GM19193 (cell line): ENCODE data around the gene DAGLB.

Source experiments
- POLR2A ChIP-seq: IDR thresholded peaks from 4 replicates; pipeline ENCODE4 v1.6.1; 2011; ENCODE audit not compliant: insufficient read depth, insufficient read length; ENCODE audit errors: extremely low read depth

The DAGLB gene

DNA sequence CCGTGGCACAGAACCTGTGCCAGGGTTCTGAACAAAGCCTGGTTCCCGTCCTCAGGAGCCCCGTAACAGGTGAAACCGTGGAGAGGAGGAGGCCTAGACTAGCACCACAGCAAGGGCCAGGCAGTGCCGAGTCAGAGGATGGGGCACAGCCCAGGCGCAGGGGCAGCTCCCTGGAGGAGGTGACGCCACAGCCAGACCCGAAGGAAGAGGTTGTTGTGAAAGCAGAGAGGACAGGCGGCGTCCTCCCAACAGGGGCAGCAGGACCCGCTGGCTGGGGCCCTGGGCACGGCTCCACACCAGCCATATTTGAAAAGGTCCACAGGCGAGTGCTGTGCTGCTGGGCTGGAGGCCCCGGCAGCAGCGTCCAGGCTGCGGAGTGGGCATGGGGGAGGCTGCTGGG lies 25.7 kb downstream of the DAGLB start:
- TF ChIP-seq POLR2A: no peak

DNA sequence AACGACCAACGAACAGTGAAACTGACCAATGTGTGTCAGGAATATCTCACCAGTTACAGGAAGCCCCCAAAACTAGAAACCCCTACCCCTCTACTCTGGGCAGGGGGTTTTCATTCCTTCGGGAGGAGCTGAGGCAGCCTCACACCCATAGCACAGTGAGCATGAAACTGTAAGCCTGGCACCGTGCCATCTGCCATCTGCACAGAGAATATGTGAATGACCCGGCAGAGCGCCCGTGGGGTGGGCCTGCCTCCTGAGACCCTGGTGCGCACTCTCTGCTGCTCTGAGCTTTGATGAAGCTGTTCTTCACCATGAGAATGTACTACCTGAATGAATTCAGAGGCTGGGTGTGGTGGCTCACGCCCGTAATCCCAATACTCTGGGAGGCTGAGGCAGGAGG lies 27.1 kb downstream of the DAGLB start:
- TF ChIP-seq POLR2A: no peak

DNA sequence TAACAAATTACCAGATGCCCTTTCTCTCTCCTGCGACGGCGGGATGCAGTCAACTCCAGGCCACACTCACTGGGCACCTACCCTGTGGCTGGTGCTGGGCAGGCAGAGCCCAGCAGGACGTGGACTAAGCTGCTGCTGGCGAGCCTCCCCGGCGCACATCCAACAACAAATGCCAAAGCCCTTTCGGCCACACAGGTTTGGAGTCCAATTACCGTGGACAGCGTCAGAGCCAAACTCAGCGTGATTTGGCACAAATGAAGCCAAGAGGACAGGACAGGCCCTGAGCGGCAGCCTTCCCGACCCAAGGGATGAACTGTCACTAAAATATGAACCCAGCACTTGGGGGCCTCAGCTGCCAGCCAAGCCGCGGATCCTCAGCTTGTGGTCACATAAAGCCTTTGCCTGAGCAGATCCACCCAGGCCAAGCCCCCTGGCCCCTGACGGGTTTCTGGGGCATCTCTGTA lies 28.4 kb downstream of the DAGLB start:
- no peak for TF ChIP-seq POLR2A

DNA sequence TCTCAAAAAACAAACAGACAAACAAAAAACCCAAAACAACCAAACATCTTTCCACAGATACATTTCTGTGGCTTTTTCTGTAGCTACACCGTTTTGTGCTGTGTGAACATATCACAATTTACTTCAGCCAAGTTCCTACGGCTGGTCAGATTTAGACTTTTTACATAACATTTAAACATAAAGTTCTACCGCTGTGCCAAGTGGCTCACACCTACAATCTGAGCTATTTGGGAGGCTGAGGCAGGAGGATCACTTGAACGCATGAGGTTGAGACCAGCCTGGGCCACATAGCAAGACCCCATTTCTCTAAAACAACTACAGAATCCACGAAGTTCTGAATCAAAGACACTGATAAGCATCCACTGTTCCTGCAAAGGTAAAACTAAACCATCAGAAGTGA lies 30.3 kb downstream of the DAGLB start:
- TF ChIP-seq POLR2A: no peak

DNA sequence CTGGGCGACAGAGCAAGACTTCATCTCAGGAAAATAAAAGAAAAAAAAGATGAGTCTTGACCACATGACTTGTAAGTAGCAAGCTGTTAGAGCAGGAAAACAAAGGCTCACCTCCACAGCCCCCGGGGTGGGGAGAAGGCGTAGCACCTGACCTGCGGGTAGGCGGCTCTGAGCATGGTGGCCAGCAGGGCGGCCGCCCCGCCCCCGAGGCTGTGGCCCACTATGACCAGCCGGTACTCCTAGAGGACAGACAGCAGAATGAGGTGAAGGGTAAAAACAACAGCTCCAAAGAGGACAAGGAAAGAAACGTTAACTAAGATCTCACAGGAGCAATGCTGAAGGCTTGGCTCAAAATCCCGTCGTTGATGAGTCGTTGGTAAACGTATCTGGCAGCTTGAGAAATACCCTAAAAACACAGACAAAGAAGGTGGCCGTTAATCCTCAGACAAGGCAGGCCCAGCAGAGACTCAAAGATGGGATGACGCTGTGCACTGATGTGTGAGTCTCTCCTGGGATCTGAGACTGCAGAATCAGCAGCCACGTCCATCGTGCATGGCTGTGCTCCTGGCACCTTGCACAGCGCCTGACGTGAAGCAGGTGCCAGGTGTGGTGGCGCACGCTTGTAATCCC lies 31.1 kb downstream of the DAGLB start:
- no peak for TF ChIP-seq POLR2A

DNA sequence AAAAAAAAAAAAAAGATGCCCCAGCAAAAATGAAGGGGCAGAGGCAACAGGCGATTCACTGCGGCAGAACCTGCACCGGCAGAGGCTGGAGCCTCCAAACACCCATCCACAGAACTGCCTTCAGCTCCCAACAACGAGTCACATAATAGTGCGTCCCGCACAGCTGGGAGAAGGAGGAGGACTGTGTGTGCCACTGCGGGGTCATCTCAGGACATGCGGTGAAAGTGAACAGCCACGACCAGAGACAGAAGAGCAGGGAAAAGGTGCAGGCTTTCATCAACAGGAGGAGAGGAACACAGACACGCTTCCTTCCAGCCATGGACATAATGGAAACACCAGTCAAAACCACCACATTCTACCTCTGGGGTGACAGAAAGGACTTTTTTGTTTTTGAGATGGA lies 34.1 kb downstream of the DAGLB start:
- no peak for TF ChIP-seq POLR2A

DNA sequence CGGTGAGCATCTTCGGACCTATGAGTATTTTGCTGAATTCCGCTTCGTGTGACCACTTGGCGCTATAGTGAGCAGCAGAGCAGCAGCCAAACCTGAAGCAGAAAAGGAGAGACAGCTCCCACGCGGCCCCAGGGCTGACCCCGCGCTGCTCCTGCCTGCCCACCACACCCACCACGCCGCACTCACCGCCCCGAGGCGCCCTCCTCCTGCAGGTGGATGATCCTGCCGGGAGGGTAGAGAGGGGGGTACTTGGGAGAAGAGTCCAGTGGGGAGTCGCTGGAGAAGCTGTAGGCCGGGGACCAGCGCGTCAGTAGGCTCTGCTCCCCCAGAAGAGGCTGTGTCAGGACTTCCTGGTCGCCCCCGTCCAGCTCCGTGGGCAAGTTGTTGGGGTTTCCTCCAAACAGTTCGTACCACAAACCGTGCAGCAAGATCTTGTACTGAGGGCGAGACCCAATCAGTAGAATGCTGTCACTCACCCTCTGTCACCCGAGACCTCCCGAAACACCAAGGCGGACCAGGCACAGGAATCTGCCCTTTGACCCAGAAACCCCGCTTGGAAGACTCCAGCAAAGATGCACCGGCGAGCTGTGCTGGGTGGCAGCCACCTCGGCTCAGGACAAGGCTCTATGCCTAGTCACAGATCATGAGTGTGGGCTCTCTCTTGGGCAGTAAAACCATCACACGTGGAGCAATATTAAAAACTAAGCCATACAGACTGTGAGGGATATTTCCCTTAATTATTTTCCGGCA lies 37.6 kb downstream of the DAGLB start:
- TF ChIP-seq POLR2A: no peak

DNA sequence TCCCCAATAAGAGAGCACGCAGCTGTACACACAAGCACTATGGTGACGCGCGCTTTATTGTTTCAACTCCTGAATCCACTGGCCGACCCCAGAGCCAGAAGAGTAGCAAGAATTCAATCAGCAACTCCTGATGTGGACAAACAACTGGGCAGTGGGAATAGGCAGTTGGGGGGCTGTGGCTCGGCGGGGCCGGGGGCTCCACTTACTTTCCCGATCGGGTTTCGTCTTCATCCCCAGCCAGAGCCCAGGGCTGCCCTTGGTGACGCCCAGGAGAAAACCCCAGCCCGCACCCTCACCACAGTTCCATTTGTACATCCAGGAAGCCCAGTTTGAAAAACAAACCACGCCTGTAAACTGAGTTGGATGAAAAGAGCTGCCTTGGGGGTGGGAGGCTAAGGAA lies 38.7 kb downstream of the DAGLB start:
- TF ChIP-seq POLR2A: no peak

DNA sequence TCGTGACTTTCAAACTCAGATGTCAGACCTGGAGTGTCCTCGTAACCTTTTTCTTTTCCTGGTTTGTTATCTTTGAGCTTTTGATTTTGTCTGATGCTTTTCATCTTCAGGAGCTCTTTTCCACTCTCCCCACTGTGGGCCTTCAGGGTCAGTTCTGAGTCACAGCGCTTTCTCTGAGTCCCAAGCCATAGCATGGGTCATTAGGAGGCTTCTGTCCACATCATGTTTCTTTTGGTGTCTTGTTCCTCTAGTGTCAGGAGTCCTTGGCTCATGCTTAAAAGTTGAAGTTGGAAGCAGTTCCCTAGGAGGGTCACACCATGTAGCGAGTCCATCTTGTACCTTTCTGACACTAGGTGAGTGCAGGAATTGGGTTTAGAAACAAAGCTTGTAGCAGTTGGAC lies 40.3 kb downstream of the DAGLB start:
- TF ChIP-seq POLR2A: no peak

DNA sequence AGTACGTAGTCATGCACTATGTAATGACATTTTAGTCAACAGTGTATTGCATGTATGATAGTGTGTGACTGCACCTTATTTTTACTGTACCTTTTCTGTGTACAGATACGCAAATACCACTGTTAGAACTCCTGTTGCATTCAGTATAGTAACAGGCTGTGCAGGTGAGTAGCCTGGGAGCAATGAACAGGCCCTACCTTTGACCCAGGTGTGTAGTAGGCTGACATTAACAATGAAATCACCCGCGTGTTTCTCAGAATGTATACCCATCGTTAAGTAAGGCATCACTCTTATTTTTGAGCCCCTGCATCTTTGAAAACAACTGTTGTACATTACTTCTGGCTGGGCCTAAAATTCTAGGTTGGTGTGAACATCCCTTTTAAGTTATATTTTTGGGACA lies 41.6 kb downstream of the DAGLB start:
- TF ChIP-seq POLR2A: no peak

DNA sequence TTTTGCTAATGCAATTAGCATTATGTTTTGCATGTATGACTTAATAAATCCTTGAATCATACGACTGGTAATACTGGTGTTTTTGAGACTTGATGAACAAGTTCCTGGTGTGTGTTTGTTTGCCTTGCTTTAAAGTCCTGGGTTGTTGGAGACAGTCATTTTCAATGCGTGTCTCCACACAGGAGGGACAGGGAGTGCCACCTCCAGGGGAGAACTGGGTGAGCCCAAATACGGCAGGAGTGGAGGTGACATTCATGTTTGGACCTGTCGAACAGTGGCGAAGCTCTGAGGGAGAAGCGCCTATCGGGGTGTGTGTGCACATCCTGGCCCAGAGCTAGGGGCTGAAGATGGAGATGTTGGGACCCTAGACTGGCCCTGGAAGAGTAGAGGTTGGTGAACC lies 43.8 kb downstream of the DAGLB start:
- no peak for TF ChIP-seq POLR2A

DNA sequence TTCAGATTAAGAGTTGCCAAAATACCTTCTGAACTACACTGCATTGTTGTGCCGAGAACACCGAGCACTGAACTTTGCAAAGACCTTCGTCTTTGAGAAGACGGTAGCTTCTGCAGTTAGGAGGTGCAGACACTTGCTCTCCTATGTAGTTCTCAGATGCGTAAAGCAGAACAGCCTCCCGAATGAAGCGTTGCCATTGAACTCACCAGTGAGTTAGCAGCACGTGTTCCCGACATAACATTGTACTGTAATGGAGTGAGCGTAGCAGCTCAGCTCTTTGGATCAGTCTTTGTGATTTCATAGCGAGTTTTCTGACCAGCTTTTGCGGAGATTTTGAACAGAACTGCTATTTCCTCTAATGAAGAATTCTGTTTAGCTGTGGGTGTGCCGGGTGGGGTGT lies 45.0 kb downstream of the DAGLB start:
- TF ChIP-seq POLR2A: no peak

DNA sequence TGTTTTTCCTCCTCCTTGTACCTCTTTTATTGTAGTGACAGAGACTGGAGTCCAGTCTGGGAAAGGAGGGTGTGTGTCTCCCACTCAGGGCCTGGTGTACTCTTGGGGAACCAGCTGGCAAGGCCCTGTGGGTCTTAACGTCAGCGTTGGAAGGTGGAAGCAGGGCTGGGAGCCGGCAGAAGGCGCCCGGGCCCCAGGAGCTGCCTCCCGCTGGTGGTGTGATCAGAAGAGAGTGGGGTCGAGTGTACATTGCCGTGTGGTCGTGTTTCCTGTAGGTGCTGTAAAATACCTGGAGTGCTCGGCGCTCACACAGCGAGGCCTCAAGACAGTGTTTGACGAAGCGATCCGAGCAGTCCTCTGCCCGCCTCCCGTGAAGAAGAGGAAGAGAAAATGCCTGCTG lies 45.7 kb downstream of the DAGLB start:
- no peak for TF ChIP-seq POLR2A

DNA sequence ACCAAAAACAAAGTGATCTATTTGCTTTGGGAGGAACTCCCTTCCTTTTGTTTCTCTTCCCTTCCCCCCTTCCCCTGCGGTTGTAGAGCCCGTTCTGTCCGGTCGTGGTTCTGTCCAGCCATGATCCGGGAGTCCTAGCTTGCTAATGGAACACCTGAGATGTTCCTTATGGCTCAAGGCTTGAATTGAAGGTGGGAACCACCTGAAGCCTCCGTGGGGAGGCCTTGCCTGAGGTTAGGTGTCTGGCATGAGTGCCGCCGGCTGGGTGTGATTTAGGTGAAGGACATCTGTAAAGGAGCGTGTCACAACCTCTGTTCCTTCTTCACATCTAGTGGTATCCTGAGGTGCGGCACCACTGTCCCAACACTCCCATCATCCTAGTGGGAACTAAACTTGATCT lies 46.2 kb downstream of the DAGLB start:
- no peak for TF ChIP-seq POLR2A

DNA sequence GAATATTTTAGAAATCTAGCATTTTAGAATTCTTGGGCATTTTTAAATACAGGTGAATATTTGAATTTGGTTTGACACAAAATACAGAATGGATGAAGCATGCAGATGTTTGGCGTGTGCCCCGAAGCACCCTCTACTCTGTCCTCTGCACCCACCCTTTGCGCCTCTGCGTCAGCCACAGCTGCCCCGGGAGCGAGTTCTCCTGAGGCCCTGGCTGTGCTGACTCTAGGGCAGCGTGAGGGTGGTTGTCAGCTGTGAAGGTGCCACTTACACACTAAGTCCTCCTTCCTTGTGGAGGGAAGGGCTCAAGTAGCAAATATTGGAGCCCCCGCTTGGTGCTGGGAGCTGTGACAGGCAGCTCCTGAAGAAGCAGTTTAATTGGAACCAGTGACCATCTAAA lies 48.4 kb downstream of the DAGLB start:
- no peak for TF ChIP-seq POLR2A

DNA sequence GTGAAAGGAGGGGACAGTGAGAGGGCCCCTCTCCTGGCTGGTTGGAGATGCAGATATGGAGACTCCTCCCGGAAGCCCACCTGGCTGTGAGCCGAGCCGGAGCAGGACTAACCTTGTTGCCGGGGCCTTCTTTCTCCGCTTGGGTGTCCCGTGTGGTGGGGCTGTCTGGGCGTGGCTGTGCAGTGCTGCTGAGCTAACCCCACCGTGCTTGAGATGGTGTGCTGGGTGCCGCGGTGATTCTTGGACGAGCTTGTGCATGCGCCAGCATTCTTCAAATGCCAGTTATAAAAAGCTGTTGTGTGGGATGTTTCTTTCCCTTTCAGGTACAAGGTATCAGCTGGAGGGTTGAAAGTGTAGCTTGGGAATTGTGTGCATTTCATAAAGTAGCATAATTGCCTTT lies 48.8 kb downstream of the DAGLB start:
- TF ChIP-seq POLR2A: no peak
